HG02852 (cell line): Measurements from ENCODE around the gene PLPPR3.
"Not testable (repeated sequence)": the region's sequence is repeated elsewhere in the genome, so short reads cannot be mapped to it uniquely, and the experiment has no call there.

Experiments
- ATAC-seq: cut with Tn5 transposase; IDR thresholded peaks from one replicate; pipeline ENCODE4 v1.9.1; 2021; ENCODE audit warnings: mild to moderate bottlenecking, moderate library complexity; ENCODE audit not compliant: unreplicated experiment

The PLPPR3 gene

DNA sequence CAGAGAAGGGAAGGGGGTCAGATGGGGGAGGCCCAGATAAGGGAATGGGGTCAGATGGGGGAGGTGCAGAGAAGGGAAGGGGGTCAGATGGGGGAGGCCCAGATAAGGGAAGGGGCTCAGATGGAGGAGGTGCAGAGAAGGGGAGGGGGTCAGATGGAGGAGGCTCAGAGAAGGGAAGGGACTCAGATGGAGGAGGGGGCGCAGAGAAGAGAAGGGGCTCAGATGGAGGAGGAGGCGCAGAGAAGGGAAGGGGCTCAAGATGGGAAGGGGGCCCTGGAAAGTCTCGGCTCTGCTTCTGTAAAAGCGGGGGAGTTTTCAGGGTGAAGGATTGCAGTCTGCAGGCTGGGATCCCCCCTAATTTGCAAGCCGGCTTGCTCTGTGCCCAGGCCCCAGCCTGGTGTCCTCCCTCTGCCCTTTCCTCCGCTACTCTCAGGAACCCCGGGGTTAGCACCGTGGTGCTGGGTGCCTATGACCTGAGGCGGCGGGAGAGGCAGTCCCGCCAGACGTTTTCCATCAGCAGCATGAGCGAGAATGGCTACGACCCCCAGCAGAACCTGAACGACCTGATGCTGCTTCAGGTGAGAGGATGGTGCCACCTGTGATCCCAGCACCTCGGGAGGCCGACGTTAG is 7.5 kb upstream of the PLPPR3 start:
- ATAC-seq: no peak

- no peak for ATAC-seq
Observed at GRCh38 chr19:827710-828321, 6.1 kb upstream of the PLPPR3 start, which contains the start of gene AZU1. Gene AZU1 (plus strand): TSS chr19:827837. CDS start chr19:827847, 10 bp downstream.

DNA sequence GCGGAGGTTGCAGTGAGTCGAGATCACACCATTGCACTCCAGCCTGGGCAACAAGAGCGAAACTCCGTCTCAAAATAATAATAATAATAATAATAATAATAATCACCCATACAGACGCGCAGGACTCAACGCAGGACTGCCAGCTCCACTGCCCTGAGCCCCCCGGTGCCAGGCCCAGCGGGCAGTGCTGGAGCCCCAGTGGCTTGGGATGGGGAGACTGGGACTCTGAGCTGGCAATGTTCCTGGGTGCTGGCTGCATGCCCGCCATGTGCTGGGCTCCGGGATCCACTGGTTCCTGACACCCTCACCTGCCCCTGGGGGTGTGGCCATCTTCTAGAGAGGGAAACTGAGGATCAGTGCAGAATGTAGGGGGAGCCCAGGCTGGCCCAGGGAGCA is 5.6 kb upstream of the PLPPR3 start:
- ATAC-seq: no peak

GRCh38 chr19:825897-826644 is 4.3 kb upstream of the PLPPR3 start:
- ATAC-seq: no peak

- ATAC-seq: no peak
Observed at GRCh38 chr19:824885-825284, 3.1 kb upstream of the PLPPR3 start.

DNA sequence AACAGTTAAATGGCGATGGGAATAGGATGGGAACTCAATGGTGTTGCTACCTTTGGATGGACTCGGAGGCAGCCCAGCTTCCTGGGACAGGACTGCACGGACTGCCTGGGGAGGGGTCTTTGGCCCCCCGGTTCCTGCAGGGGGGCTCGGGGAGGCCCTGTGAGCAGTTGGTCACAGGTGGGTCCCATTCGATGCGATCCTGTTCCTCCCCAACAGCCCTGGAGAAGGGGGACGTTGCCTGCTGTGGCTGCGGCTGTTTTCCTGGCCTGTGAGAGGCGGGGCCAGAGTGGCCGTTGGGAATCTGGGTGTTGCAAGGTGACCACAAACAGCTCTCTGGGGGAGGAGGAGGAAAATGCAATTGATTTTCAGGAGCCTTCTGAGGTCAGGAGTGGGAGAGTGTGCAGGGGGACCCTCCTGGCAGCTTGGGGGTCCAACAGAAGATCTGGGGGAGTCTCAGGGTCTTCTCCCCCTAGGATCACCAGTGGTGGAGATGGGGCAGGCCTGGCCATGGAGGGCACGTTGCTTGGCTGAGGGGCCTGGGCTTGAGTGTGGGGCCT is 1.9 kb upstream of the PLPPR3 start:
- no peak for ATAC-seq

GRCh38 chr19:821231-821824 is 427 bp downstream of the PLPPR3 start:
- no peak for ATAC-seq

DNA sequence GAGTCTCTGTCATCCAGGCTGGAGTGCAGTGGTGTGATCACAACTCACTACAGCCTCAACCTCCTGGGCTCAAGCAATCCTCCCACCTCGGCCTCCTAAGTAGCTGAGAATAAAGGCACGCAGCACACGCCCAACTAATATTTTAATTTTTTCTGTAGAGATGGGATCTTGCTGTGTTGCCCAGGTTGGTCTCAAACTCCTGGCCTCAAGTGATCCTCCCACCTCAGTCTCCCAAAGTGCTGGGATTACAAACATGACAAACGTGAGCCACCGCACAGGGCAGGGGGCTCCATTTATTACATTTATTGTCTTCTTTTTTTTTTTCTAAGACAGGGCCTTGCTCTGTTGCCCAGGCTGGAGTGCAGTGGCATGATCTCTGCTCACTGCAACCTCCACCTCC is 1.5 kb downstream of the PLPPR3 start:
- not testable (repeated sequence) for ATAC-seq

GRCh38 chr19:816500-816857 is 5.3 kb downstream of the PLPPR3 start:
- no peak for ATAC-seq

GRCh38 chr19:815775-816499 is 5.8 kb downstream of the PLPPR3 start:
- ATAC-seq: no peak

- no peak for ATAC-seq
Observed at GRCh38 chr19:815079-815774, 6.5 kb downstream of the PLPPR3 start.

- ATAC-seq: no peak
Observed at GRCh38 chr19:814152-815078, 7.3 kb downstream of the PLPPR3 start.

- ATAC-seq: no peak
Observed at GRCh38 chr19:813219-814151, 8.3 kb downstream of the PLPPR3 start.

GRCh38 chr19:812747-813218 is 9.0 kb downstream of the PLPPR3 start:
- no peak for ATAC-seq

DNA sequence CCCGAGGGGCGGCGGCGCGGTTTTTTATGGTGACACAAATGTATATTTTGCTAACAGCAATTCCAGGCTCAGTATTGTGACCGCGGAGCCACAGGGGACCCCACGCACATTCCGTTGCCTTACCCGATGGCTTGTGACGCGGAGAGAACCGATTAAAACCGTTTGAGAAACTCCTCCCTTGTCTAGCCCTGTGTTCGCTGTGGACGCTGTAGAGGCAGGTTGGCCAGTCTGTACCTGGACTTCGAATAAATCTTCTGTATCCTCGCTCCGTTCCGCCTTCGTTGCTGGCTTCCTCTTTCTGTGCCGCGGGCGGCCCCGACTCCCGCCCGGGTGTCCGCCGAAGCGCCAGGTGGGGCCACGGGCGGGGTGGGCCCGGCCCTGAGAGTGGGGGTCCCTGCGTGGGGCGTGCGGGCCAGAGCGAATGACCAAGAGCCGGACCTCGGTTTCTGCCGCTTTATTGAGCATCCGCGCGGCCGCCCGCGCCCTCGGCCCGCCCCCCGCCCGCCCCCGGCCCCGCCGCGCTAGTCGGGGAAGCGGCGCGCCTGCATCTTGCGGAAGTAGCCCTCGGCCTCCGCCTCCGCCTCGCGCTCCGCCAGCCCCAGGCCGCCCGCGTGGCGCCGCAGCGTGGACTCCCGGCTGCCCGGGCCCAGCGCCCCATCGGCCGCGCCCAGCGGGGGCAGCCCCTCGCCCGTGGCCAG is 9.6 kb downstream of the PLPPR3 start:
- ATAC-seq: no peak

DNA sequence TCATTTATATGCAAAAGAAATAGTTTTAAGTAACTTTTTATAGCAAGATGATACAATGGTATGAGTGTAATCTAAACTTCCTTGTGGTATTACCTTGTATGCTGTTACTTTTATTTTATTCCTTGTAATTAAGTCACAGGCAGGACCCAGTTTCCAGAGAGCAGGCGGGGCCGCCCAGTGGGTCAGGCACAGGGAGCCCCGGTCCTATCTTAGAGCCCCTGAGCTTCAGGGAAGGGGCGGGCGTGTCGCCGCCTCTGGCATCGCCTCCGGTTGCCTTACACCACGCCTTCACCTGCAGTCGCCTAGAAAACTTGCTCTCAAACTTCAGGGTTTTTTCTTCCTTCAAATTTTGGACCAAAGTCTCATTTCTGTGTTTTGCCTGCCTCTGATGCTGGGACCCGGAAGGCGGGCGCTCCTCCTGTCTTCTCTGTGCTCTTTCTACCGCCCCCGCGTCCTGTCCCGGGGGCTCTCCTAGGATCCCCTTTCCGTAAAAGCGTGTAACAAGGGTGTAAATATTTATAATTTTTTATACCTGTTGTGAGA is 10.2 kb downstream of the PLPPR3 start:
- ATAC-seq: no peak

- no peak for ATAC-seq
Observed at GRCh38 chr19:810883-811489, 10.8 kb downstream of the PLPPR3 start.
